Neural crest cell (in vitro differentiated cells): Measurements from ENCODE around the gene OR5H1. TPM values are rescaled to one million over a fixed set of nuclear protein-coding genes. Genes with fewer than 3 reads are reported as not detected.

ENCODE experiments used
- DNase-seq: peaks from one replicate; pipeline ENCODE4 v3.0.0; 2021; ENCODE audit warnings: low read depth, mixed read lengths, low spot score
- H3K27ac Mint-ChIP-seq: one replicate; pipeline ENCODE4 v1.8.0; 2021; ENCODE audit warnings: mild to moderate bottlenecking, mixed read lengths; ENCODE audit not compliant: unreplicated experiment
- H3K27me3 Mint-ChIP-seq: 2 replicates; pipeline ENCODE4 v1.8.0; 2021; ENCODE audit warnings: low read depth, mild to moderate bottlenecking, mixed read lengths
- H3K36me3 Mint-ChIP-seq: 2 replicates; pipeline ENCODE4 v1.8.0; 2021; ENCODE audit warnings: low read depth, mild to moderate bottlenecking, mixed read lengths
- H3K4me1 Mint-ChIP-seq: 2 replicates; pipeline ENCODE4 v1.8.0; 2021; ENCODE audit warnings: mixed read lengths
- H3K4me3 Mint-ChIP-seq: one replicate; pipeline ENCODE4 v1.8.0; 2021; ENCODE audit warnings: mild to moderate bottlenecking, mixed read lengths
- H3K9me3 Mint-ChIP-seq: 2 replicates; pipeline ENCODE4 v1.8.0; 2021; ENCODE audit warnings: mixed read lengths
- CTCF ChIP-seq: fragments of 200-600 bp; sonication (generic); conservative IDR thresholded peaks from 2 replicates; pipeline ENCODE4 v1.5.0; 2021; ENCODE audit warnings: antibody characterized with exemption, mild to moderate bottlenecking
- total RNA-seq: library from RNA; stranded (reverse); gene quantifications from 2 replicates; pipeline ENCODE4 v1.2.1, GENCODE V29; 2021

The OR5H1 gene
- total RNA-seq, 1 donor from 2014 or later = not detected

- no peak overlapping the region for H3K27ac Mint-ChIP-seq
- TF ChIP-seq CTCF = no peak
- no peak overlapping the region for H3K4me3 Mint-ChIP-seq
- no peaks in the 10 kb centered on the region for H3K4me1 Mint-ChIP-seq
- peaks cover 3% of the 10 kb centered on the region for H3K27me3 Mint-ChIP-seq
- peaks cover 3% of the 10 kb centered on the region for H3K9me3 Mint-ChIP-seq
- no peak for DNase-seq
- no peaks in the 10 kb centered on the region for H3K36me3 Mint-ChIP-seq
Observed at GRCh38 chr3:98171071-98171470, 40.5 kb downstream of the OR5H1 start.

- H3K36me3 Mint-ChIP-seq = no peaks in the 10 kb centered on the region
- DNase-seq = no peak
- H3K27ac Mint-ChIP-seq = no peak overlapping the region
- peaks cover 7% of the 10 kb centered on the region for H3K9me3 Mint-ChIP-seq
- H3K4me3 Mint-ChIP-seq = no peak overlapping the region
- TF ChIP-seq CTCF = no peak
- no peaks in the 10 kb centered on the region for H3K4me1 Mint-ChIP-seq
- peaks cover 3% of the 10 kb centered on the region for H3K27me3 Mint-ChIP-seq
Observed at GRCh38 chr3:98172621-98173020, 42.1 kb downstream of the OR5H1 start.

GRCh38 chr3:98180319-98180890, 49.9 kb downstream of the OR5H1 start:
- Mint-ChIP-seq H3K27ac (no peak overlapping the region), H3K27me3 (no peaks in the 10 kb centered on the region), H3K36me3 (no peaks in the 10 kb centered on the region), H3K4me1 (no peaks in the 10 kb centered on the region), H3K4me3 (no peak overlapping the region), H3K9me3 (peaks cover 7% of the 10 kb centered on the region)
- DNase-seq = no peak
- TF ChIP-seq CTCF = no peak

- H3K27me3 Mint-ChIP-seq = no peaks in the 10 kb centered on the region
Observed at GRCh38 chr3:98182196-98182595, 51.7 kb downstream of the OR5H1 start.

GRCh38 chr3:98185180-98185579, 54.7 kb downstream of the OR5H1 start:
- no peaks in the 10 kb centered on the region for H3K36me3 Mint-ChIP-seq
- H3K27ac Mint-ChIP-seq = no peak overlapping the region
- no peak overlapping the region for H3K4me3 Mint-ChIP-seq
- H3K9me3 Mint-ChIP-seq = no peaks in the 10 kb centered on the region
- no peaks in the 10 kb centered on the region for H3K27me3 Mint-ChIP-seq
- H3K4me1 Mint-ChIP-seq = no peaks in the 10 kb centered on the region
- TF ChIP-seq CTCF = no peak
- DNase-seq = no peak

More at GRCh38 chr3:98182196-98182595, 51.7 kb downstream of the OR5H1 start:
- no peaks in the 10 kb centered on the region for H3K4me1 Mint-ChIP-seq
- H3K9me3 Mint-ChIP-seq = no peaks in the 10 kb centered on the region
- no peak overlapping the region for H3K4me3 Mint-ChIP-seq
- H3K36me3 Mint-ChIP-seq = no peaks in the 10 kb centered on the region
- TF ChIP-seq CTCF = no peak
- no peak overlapping the region for H3K27ac Mint-ChIP-seq
- DNase-seq = no peak

Other genes starting within 250 kb of the OR5H1 start
- gene RIOX2, start 158.3 kb upstream of the OR5H1 start, total RNA-seq = 21.0 and 22.6 TPM in 2 replicates
- gene GABRR3, start 95.4 kb upstream of the OR5H1 start, total RNA-seq = not detected in 2 replicates
- not detected in 2 replicates for gene OR5AC2, start 43.5 kb upstream of the OR5H1 start, total RNA-seq
- gene OR5H14, start 16.8 kb downstream of the OR5H1 start, total RNA-seq = not detected in 2 replicates
- not detected in 2 replicates for gene OR5H15, start 36.0 kb downstream of the OR5H1 start, total RNA-seq
- not detected in 2 replicates for gene OR5H6, start 133.5 kb downstream of the OR5H1 start, total RNA-seq
- not detected in 2 replicates for gene OR5H2, start 151.8 kb downstream of the OR5H1 start, total RNA-seq
- gene OR5K4, start 223.1 kb downstream of the OR5H1 start, total RNA-seq = not detected in 2 replicates